Thymus (tissue), 11 donors: ENCODE measurements around the gene NIM1K. TPM values are rescaled to one million over a fixed set of nuclear protein-coding genes. Genes with fewer than 3 reads are reported as not detected.

Experiments
- DNase-seq, 9 donors: peaks; one replicate each; pipeline ENCODE4 v3.0.0-alpha.2; 2013; ENCODE audit warnings: low spot score in 9 of 9, low read depth in 6 of 9, missing footprints in 1 of 9
- H3K27ac ChIP-seq, 2 donors: one replicate each; pipeline ENCODE4 v1.5.1; 2013; ENCODE audit warnings: control low read depth in 1 of 2, low read depth in 1 of 2, low read length in 1 of 2, mild to moderate bottlenecking in 1 of 2, moderate library complexity in 1 of 2
- H3K27me3 ChIP-seq, 2 donors: one replicate each; pipeline ENCODE4 v1.5.1; 2013; ENCODE audit warnings: low read length in 1 of 2; ENCODE audit not compliant: control insufficient read depth in 2 of 2, insufficient read depth in 1 of 2
- H3K36me3 ChIP-seq, 2 donors: one replicate each; pipeline ENCODE4 v1.5.1; 2013; ENCODE audit warnings: low read length in 1 of 2, mild to moderate bottlenecking in 1 of 2, moderate library complexity in 1 of 2; ENCODE audit not compliant: control insufficient read depth in 2 of 2, insufficient read depth in 2 of 2
- H3K4me1 ChIP-seq, 2 donors: one replicate each; pipeline ENCODE4 v1.5.1; 2013; ENCODE audit warnings: low read length in 2 of 2; ENCODE audit not compliant: control insufficient read depth in 2 of 2, insufficient read depth in 2 of 2
- H3K4me3 ChIP-seq, 2 donors: one replicate each; pipeline ENCODE4 v1.5.1; 2013; ENCODE audit warnings: low read length in 2 of 2, control low read depth in 1 of 2, mild to moderate bottlenecking in 1 of 2
- H3K9me3 ChIP-seq, 2 donors: one replicate each; pipeline ENCODE4 v1.5.1; 2013; ENCODE audit warnings: low read length in 1 of 2, mild to moderate bottlenecking in 1 of 2; ENCODE audit not compliant: control insufficient read depth in 2 of 2, insufficient read depth in 1 of 2
- WGBS: extraction: QIAGEN DNeasy Blood & Tissue Kit; methylation state at CpG from one replicate; pipeline ENCODE4 v1.1.7; 2013; 5-methylcytosine and 5-hydroxymethylcytosine counted together
- polyA plus RNA-seq: library from polyadenylated mRNA; stranded (reverse); fragments of 200-250 nt; gene quantifications from one replicate; pipeline ENCODE4 v1.2.3, GENCODE V29; 2013
- total RNA-seq: library from RNA; stranded (reverse); fragments of 120-200 nt; gene quantifications from one replicate; pipeline ENCODE4 v1.2.4, GENCODE V29; 2013
- donor health status: healthy.

The NIM1K gene
- total and polyA plus RNA-seq, 2 donors: 0.19 to 0.32 TPM

GRCh38 chr5:43210570-43210969 lies 18.5 kb downstream of the NIM1K start:
- H3K4me3 ChIP-seq: no peak overlapping the region
- 77% methylated on average over 6 of the region's 6 CpGs for WGBS
- H3K27me3 ChIP-seq: no peaks in the 10 kb centered on the region
- H3K27ac ChIP-seq: no peak overlapping the region
- no peaks in the 10 kb centered on the region for H3K36me3 ChIP-seq
- H3K4me1 ChIP-seq: no peaks in the 10 kb centered on the region
- no peaks in the 10 kb centered on the region for H3K9me3 ChIP-seq
- DNase-seq: no peak

- Histone ChIP-seq H3K36me3 (no peaks in the 10 kb centered on the region), H3K9me3 (no peaks in the 10 kb centered on the region), H3K4me3 (no peak overlapping the region), H3K27ac (no peak overlapping the region), H3K27me3 (no peaks in the 10 kb centered on the region), H3K4me1 (no peaks in the 10 kb centered on the region)
- no peak for DNase-seq
- WGBS: 89% methylated on average over 2 of the region's 2 CpGs
Observed at GRCh38 chr5:43213951-43214350, 21.9 kb downstream of the NIM1K start.

- no peak overlapping the region for H3K27ac ChIP-seq
- H3K4me1 ChIP-seq: no peaks in the 10 kb centered on the region
- no peak for DNase-seq
- no peaks in the 10 kb centered on the region for H3K9me3 ChIP-seq
- no peaks in the 10 kb centered on the region for H3K27me3 ChIP-seq
- no peak overlapping the region for H3K4me3 ChIP-seq
- H3K36me3 ChIP-seq: no peaks in the 10 kb centered on the region
- WGBS: 96% methylated on average over 11 of the region's 11 CpGs
Observed at GRCh38 chr5:43215073-43215631, 23.1 kb downstream of the NIM1K start.

DNA sequence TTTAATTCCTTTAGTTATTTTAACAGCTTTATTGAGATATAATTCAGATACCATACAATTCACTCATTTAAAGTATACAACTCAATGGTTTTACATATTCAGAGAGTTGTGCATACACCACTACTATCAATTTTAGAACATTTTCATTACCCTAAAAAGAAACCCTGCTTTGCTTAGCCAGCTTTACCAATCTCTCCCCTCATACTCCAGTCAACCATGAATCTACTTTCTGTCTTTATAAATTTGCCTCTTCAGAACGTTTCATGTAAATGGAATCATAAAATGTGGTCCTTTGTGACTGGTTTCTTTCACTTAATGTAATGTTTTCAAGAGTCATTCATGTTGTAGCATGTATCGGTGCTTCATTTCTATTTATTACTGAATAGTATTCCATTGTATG lies 24.9 kb downstream of the NIM1K start:
- no peak for DNase-seq
- 85% methylated on average over 2 of the region's 2 CpGs for WGBS
- no peaks in the 10 kb centered on the region for H3K36me3 ChIP-seq
- no peaks in the 10 kb centered on the region for H3K9me3 ChIP-seq
- H3K4me3 ChIP-seq: no peak overlapping the region
- no peaks in the 10 kb centered on the region for H3K4me1 ChIP-seq
- H3K27ac ChIP-seq: no peak overlapping the region
- H3K27me3 ChIP-seq: no peaks in the 10 kb centered on the region

GRCh38 chr5:43219120-43219519 lies 27.1 kb downstream of the NIM1K start:
- WGBS: 97% methylated on average over 1 of the region's 1 CpG
- DNase-seq: no peak
- Histone ChIP-seq H3K9me3 (no peaks in the 10 kb centered on the region), H3K4me3 (no peak overlapping the region), H3K4me1 (no peaks in the 10 kb centered on the region), H3K36me3 (no peaks in the 10 kb centered on the region), H3K27me3 (no peaks in the 10 kb centered on the region), H3K27ac (no peak overlapping the region)

- no peaks in the 10 kb centered on the region for H3K9me3 ChIP-seq
- 95% methylated on average over 5 of the region's 5 CpGs for WGBS
- H3K27me3 ChIP-seq: no peaks in the 10 kb centered on the region
- no peaks in the 10 kb centered on the region for H3K36me3 ChIP-seq
- H3K4me1 ChIP-seq: peaks cover 0 to 10% of the 10 kb centered on the region in 2 donors
- no peak overlapping the region for H3K27ac ChIP-seq
- no peak for DNase-seq
- no peak overlapping the region for H3K4me3 ChIP-seq
Observed at GRCh38 chr5:43221502-43221901, 29.5 kb downstream of the NIM1K start.

- H3K27me3 ChIP-seq: no peaks in the 10 kb centered on the region
- H3K36me3 ChIP-seq: no peaks in the 10 kb centered on the region
- 24% methylated on average over 2 of the region's 2 CpGs for WGBS
- no peaks in the 10 kb centered on the region for H3K9me3 ChIP-seq
- no peak overlapping the region for H3K27ac ChIP-seq
- H3K4me1 ChIP-seq: peaks cover 0 to 10% of the 10 kb centered on the region in 2 donors
- H3K4me3 ChIP-seq: no peak overlapping the region
- DNase-seq: peak in 1 of 9 donors; percentile 24
Observed at GRCh38 chr5:43225649-43226245, 33.7 kb downstream of the NIM1K start.

GRCh38 chr5:43227655-43228054 lies 35.6 kb downstream of the NIM1K start:
- no peaks in the 10 kb centered on the region for H3K27me3 ChIP-seq
- no peaks in the 10 kb centered on the region for H3K9me3 ChIP-seq
- H3K27ac ChIP-seq: no peak overlapping the region
- H3K4me3 ChIP-seq: no peak overlapping the region
- WGBS: 94% methylated on average over 1 of the region's 1 CpG
- peaks cover 0 to 10% of the 10 kb centered on the region in 2 donors for H3K4me1 ChIP-seq
- no peak for DNase-seq
- H3K36me3 ChIP-seq: no peaks in the 10 kb centered on the region

- H3K27me3 ChIP-seq: no peaks in the 10 kb centered on the region
- no peak overlapping the region for H3K4me3 ChIP-seq
- no peaks in the 10 kb centered on the region for H3K9me3 ChIP-seq
- H3K27ac ChIP-seq: no peak overlapping the region
- no peak for DNase-seq
- H3K4me1 ChIP-seq: peaks cover 0 to 6% of the 10 kb centered on the region in 2 donors
- 97% methylated on average over 3 of the region's 3 CpGs for WGBS
- no peaks in the 10 kb centered on the region for H3K36me3 ChIP-seq
Observed at GRCh38 chr5:43230707-43231106, 38.7 kb downstream of the NIM1K start.
